K562 (cell line): Measurements from ENCODE around the gene MED15. TPM values are rescaled to one million over a fixed set of nuclear protein-coding genes. Genes with fewer than 3 reads are reported as not detected.

ENCODE experiments used
- FUS ChIP-seq: fragments of 200-400 bp; formaldehyde crosslinking; optimal IDR thresholded peaks from 2 replicates; pipeline ENCODE3; 2017; ENCODE audit warnings: low read depth, low read length
- HSF4 ChIP-seq: fragments of 250-450 bp; sonication (Bioruptor Pico); IDR thresholded peaks from 2 replicates; pipeline ENCODE4 v2.1.2; 2022; ENCODE audit warnings: mild to moderate bottlenecking, moderate library complexity, borderline replicate concordance
- LEF1 ChIP-seq: fragments of 450-650 bp; IDR thresholded peaks from 2 replicates; pipeline ENCODE4 v1.6.1; 2016; ENCODE audit warnings: mild to moderate bottlenecking
- NFATC3 ChIP-seq: fragments of 450-650 bp; IDR thresholded peaks from 2 replicates; pipeline ENCODE4 v1.6.1; 2017; ENCODE audit warnings: mild to moderate bottlenecking
- NFIX ChIP-seq: fragments of 250-450 bp; sonication (Bioruptor Pico); IDR thresholded peaks from 2 replicates; pipeline ENCODE4 v1.4.0; 2020; ENCODE audit warnings: low read depth, mild to moderate bottlenecking, moderate library complexity
- NR2C2 ChIP-seq, 2 experiments: fragments of 200-800 bp in 1 of 2; sonication (Bioruptor generic) in 1 of 2; sonication (generic) in 1 of 2; formaldehyde crosslinking in 1 of 2; IDR thresholded peaks; 2 replicates each; pipeline versions ENCODE4 v1.6.1 to v1.8.0; 2016 to 2022; ENCODE audit warnings: mild to moderate bottlenecking in 1 of 2, missing compliant biosample characterization in 1 of 2, missing genetic modification characterization in 1 of 2, missing genetic modification reagents in 1 of 2
- PML ChIP-seq: IDR thresholded peaks from 2 replicates; pipeline ENCODE4 v1.6.1; 2012; ENCODE audit warnings: low read length, inconsistent platforms
- RBM17 ChIP-seq: fragments of 200-400 bp; formaldehyde crosslinking; IDR thresholded peaks from 2 replicates; pipeline ENCODE4 v1.6.1; 2017; ENCODE audit warnings: low read depth, mild to moderate bottlenecking, low read length, borderline replicate concordance
- RBM25 ChIP-seq: fragments of 200-400 bp; formaldehyde crosslinking; IDR thresholded peaks from 2 replicates; pipeline ENCODE4 v1.6.1; 2018; ENCODE audit warnings: low read length, low read depth, moderate library complexity; ENCODE audit not compliant: severe bottlenecking
- RHOXF2B ChIP-seq: fragments of 250-450 bp; sonication (Bioruptor Pico); conservative IDR thresholded peaks from 2 replicates; pipeline ENCODE4 v1.5.1; 2021
- SNRNP70 ChIP-seq: fragments of 200-400 bp; formaldehyde crosslinking; optimal IDR thresholded peaks from 2 replicates; pipeline ENCODE3; 2017; ENCODE audit warnings: low read depth, low read length
- STAG1 ChIP-seq: sonication (generic); formaldehyde crosslinking; IDR thresholded peaks from 2 replicates; pipeline ENCODE4 v1.5.0; 2020; ENCODE audit warnings: missing genetic modification reagents, borderline replicate concordance
- STAT5A ChIP-seq: IDR thresholded peaks from 2 replicates; pipeline ENCODE4 v1.6.1; 2012; ENCODE audit warnings: low read length, inconsistent platforms, borderline replicate concordance
- ZNF121 ChIP-seq: sonication (generic); formaldehyde crosslinking; conservative IDR thresholded peaks from 2 replicates; pipeline ENCODE4 v1.8.0; 2022; ENCODE audit warnings: missing genetic modification reagents
- ZNF311 ChIP-seq: fragments of 250-450 bp; sonication (Bioruptor Pico); IDR thresholded peaks from 2 replicates; pipeline ENCODE4 v1.4.0; 2020; ENCODE audit warnings: mild to moderate bottlenecking, moderate library complexity
- polyA plus RNA-seq, 8 experiments: library from polyadenylated mRNA; depleted of rRNA in 4 of 8; stranded (reverse) in 5 of 8; unstranded in 3 of 8; fragments of >200 nt; fragmentation: Nextera tagmentation in 2 of 8; fragmentation: Illumina TruSeq in 1 of 8; extraction: Ambion mirVana in 2 of 8; extraction: Trizol in 1 of 8; gene quantifications; 2 replicates each; pipeline versions ENCODE4 v1.2.1 to v1.2.3, GENCODE V29; 2011 to 2014; ENCODE audit warnings: inconsistent platforms in 1 of 8, missing spikeins in 1 of 8
- total RNA-seq, 7 experiments: library from RNA; depleted of rRNA in 6 of 7; stranded (reverse); fragments of >200 nt in 6 of 7; fragmentation: Illumina TruSeq in 2 of 7; extraction: Trizol in 2 of 7; gene quantifications; 2 replicates each; pipeline versions ENCODE4 v1.2.1 to v1.2.3, GENCODE V29; 2011 to 2021; ENCODE audit warnings: low replicate concordance in 1 of 7
- TF ChIP-seq, protein P1 (sequence below): fragments of 200-400 bp; formaldehyde crosslinking; IDR thresholded peaks from 2 replicates; pipeline ENCODE4 v1.6.1; 2017; ENCODE audit warnings: mild to moderate bottlenecking, low read depth, low read length, moderate library complexity
- TF ChIP-seq, protein P2 (sequence below): fragments of 450-650 bp; IDR thresholded peaks from 2 replicates; pipeline ENCODE4 v1.6.1; 2017; ENCODE audit warnings: mild to moderate bottlenecking, moderate library complexity
- TF ChIP-seq, protein P3 (sequence below), 2 experiments: IDR thresholded peaks in 1 of 2; conservative IDR thresholded peaks in 1 of 2; 2 replicates each; pipeline ENCODE4 v1.6.1; 2016; ENCODE audit warnings: low read depth in 2 of 2, mild to moderate bottlenecking in 1 of 2, missing compliant biosample characterization in 1 of 2, missing genetic modification characterization in 1 of 2, moderate library complexity in 1 of 2
- TF ChIP-seq, protein P4 (sequence below): sonication (generic); formaldehyde crosslinking; IDR thresholded peaks from 2 replicates; pipeline ENCODE4 v1.9.0; 2022; ENCODE audit warnings: mild to moderate bottlenecking, missing genetic modification reagents
- TF ChIP-seq, protein P5 (sequence below): IDR thresholded peaks from 2 replicates; pipeline ENCODE4 v1.6.1; 2011; ENCODE audit not compliant: insufficient read length; ENCODE audit errors: extremely low read depth

MED15 gene
- total and polyA plus RNA-seq, 9 of the 15 experiments (the other 6 are each of a cell fraction or from before 2014, with no cell fraction given), result 4.0 to 271 (median 60.1) TPM

DNA sequence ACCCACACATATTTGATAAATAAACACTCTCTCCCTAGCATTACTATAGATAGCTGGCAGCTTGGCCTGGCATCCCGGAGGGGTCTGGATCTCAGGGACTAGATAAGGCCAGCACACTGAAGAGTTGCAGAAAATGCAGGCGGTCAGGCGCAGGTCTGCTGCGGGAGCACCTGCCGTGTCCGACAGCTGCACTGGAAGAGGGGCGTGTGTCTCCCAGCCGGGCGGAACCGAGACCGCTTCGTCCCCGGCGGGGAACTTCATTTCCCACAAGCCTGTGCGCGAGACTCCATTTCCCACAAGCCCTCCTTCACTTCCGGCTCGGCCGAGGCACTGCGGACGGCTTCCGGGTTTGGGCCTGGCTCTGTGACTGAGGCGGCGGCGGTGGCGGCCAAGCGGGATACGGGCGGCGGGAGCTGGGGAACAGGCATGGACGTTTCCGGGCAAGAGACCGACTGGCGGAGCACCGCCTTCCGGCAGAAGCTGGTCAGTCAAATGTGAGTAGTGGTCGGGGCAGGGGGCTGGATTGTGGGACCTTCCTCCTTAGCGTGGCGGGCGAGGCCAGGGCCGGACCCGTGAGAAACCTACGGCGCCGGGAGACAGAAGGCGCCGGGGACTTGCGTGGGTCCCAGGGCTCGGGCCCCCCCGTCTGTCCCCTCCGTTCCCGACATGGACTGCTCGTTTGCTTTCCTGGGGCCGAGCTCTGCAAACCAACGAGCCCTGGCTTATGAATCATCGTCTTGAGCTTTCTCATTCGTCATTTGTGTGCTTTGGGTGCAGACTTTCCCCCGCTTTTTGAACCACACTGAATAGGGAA, at the start of gene MED15 (continued):
- TF ChIP-seq, protein P1, sequence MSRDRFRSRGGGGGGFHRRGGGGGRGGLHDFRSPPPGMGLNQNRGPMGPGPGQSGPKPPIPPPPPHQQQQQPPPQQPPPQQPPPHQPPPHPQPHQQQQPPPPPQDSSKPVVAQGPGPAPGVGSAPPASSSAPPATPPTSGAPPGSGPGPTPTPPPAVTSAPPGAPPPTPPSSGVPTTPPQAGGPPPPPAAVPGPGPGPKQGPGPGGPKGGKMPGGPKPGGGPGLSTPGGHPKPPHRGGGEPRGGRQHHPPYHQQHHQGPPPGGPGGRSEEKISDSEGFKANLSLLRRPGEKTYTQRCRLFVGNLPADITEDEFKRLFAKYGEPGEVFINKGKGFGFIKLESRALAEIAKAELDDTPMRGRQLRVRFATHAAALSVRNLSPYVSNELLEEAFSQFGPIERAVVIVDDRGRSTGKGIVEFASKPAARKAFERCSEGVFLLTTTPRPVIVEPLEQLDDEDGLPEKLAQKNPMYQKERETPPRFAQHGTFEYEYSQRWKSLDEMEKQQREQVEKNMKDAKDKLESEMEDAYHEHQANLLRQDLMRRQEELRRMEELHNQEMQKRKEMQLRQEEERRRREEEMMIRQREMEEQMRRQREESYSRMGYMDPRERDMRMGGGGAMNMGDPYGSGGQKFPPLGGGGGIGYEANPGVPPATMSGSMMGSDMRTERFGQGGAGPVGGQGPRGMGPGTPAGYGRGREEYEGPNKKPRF, result no peak
- TF ChIP-seq LEF1 (no peak), SNRNP70 (no peak), NR2C2 (CRISPR knock-in tag; IDR thresholded peaks at IDR 0.05) (peak; percentile 99), NR2C2 (tag; IDR thresholded peaks at IDR 0.05) (no peak), STAT5A (no peak), ZNF121 (CRISPR knock-in tag) (peak; percentile 71; the same call in 1 of the 2 replicates), STAG1 (no peak), NFIX (no peak), ZNF311 (CRISPR knock-in tag) (no peak), PML (no peak), RBM25 (no peak), RHOXF2B (CRISPR knock-in tag) (peak; percentile 74), FUS (no peak), HSF4 (no peak), RBM17 (no peak), NFATC3 (no peak)
- TF ChIP-seq, protein P2, sequence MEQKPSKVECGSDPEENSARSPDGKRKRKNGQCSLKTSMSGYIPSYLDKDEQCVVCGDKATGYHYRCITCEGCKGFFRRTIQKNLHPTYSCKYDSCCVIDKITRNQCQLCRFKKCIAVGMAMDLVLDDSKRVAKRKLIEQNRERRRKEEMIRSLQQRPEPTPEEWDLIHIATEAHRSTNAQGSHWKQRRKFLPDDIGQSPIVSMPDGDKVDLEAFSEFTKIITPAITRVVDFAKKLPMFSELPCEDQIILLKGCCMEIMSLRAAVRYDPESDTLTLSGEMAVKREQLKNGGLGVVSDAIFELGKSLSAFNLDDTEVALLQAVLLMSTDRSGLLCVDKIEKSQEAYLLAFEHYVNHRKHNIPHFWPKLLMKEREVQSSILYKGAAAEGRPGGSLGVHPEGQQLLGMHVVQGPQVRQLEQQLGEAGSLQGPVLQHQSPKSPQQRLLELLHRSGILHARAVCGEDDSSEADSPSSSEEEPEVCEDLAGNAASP, result no peak
- TF ChIP-seq, protein P3, sequence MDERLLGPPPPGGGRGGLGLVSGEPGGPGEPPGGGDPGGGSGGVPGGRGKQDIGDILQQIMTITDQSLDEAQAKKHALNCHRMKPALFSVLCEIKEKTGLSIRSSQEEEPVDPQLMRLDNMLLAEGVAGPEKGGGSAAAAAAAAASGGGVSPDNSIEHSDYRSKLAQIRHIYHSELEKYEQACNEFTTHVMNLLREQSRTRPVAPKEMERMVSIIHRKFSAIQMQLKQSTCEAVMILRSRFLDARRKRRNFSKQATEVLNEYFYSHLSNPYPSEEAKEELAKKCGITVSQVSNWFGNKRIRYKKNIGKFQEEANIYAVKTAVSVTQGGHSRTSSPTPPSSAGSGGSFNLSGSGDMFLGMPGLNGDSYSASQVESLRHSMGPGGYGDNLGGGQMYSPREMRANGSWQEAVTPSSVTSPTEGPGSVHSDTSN (CRISPR knock-in tag; IDR thresholded peaks at IDR 0.05; ENCODE audit: low read depth), result no peak
- TF ChIP-seq, protein P3 (tag; conservative IDR thresholded peaks at IDR 0.05; ENCODE audit: low read depth), result no peak
- TF ChIP-seq, protein P4, sequence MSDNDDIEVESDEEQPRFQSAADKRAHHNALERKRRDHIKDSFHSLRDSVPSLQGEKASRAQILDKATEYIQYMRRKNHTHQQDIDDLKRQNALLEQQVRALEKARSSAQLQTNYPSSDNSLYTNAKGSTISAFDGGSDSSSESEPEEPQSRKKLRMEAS (CRISPR knock-in tag), result no peak
- TF ChIP-seq, protein P5, sequence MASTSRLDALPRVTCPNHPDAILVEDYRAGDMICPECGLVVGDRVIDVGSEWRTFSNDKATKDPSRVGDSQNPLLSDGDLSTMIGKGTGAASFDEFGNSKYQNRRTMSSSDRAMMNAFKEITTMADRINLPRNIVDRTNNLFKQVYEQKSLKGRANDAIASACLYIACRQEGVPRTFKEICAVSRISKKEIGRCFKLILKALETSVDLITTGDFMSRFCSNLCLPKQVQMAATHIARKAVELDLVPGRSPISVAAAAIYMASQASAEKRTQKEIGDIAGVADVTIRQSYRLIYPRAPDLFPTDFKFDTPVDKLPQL, result no peak
